Measurements from ENCODE around the gene PPFIBP1. TPM values are rescaled to one million over a fixed set of nuclear protein-coding genes. Genes with fewer than 3 reads are reported as not detected.

PPFIBP1 gene
- total and polyA plus RNA-seq, 9 of the 15 experiments (the other 6 are each of a cell fraction or from before 2014, with no cell fraction given) = 0.46 to 3.5 (median 1.8) TPM

DNA sequence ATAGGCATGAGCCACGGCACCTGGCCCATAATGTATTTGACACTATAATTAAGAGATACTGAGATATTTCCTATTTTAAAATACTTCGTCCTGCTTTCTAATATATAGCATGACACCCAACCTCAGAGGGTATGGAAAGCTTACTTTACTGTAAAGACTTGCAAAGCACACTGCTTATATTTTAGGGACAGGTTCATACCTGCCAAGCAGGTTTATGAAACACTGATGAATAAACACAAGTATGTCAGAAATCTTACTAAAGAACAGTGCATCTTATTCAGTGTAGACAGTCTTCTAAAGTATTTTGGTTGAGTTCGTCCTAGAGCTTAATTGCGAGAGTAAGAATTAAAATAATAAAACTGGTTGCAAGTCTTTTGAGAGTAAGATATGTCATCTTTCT is 65.4 kb downstream of the PPFIBP1 start:
- Histone ChIP-seq H3K36me3 (ENCODE audit: control insufficient read depth, insufficient read depth, low read length) (no peaks in the 10 kb centered on the region), H3K27me3 (ENCODE audit: control insufficient read depth in 2 of 2, insufficient read depth in 2 of 2, low read length in 2 of 2) (peaks cover 0 to under 1% of the 10 kb centered on the region in 2 experiments; a peak in 3 of 5 replicates), H4K20me1 (replicated peaks; ENCODE audit: control insufficient read depth, insufficient read depth, low read length) (no peaks in the 10 kb centered on the region), H3K4me3 (no peak overlapping the region), H3K9ac (ENCODE audit: insufficient read depth in 1 of 2, low read depth in 2 of 2, low read length in 2 of 2) (no peak overlapping the region), H3K9me1 (ENCODE audit: control insufficient read depth, insufficient read depth, low read length) (no peaks in the 10 kb centered on the region), H3K4me2 (ENCODE audit: insufficient read depth, low read length) (no peak overlapping the region), H3K27ac (ENCODE audit: extremely low read depth, low read depth, low read length) (no peak overlapping the region), H3K79me2 (ENCODE audit: control insufficient read depth, insufficient read depth, low read length) (no peaks in the 10 kb centered on the region), H3K9me3 (replicated peaks; ENCODE audit: control insufficient read depth, insufficient read depth, low read depth, low read length) (no peaks in the 10 kb centered on the region), H2AFZ (ENCODE audit: low read depth, low read length) (no peak overlapping the region), H3K4me1 (replicated peaks in 1 of 2; ENCODE audit: control insufficient read depth in 2 of 2, insufficient read depth in 2 of 2, low read length in 2 of 2) (no peaks in the 10 kb centered on the region; a peak in 1 of 5 replicates)
- no peak for DNase-seq (ENCODE audit: extremely low read depth in 1 of 4, low spot score in 3 of 4)
- ATAC-seq = no peak
- ChIA-PET POLR2A (no interaction called here), CTCF (ENCODE audit: low intra/inter-chr PET ratio) (no interaction called here)
- FAIRE-seq = no peak
- no TSS peak for BruUV-seq (replicated peaks)
- 0% methylated on average over 4 of the region's 4 CpGs for WGBS (ENCODE audit: insufficient coverage, low coverage, missing lambda C conversion rate)
- in situ Hi-C loops (cut with MboI) (no loop called here), intact Hi-C loops (cut with micrococcal nuclease) (no loop called here)
- TF ChIP-seq DACH1 (IDR thresholded peaks at IDR 0.05; ENCODE audit: partially characterized antibody) = no peak
- no peak for TF ChIP-seq PURB (CRISPR knock-in tag; IDR thresholded peaks at IDR 0.05; ENCODE audit: low read depth)
- TF ChIP-seq CEBPB (tag; IDR thresholded peaks at IDR 0.05) = no peak
- TF ChIP-seq RBM14 (IDR thresholded peaks at IDR 0.05; ENCODE audit: borderline replicate concordance, insufficient read depth, low read depth, low read length) = no peak
- TF ChIP-seq, protein P1, sequence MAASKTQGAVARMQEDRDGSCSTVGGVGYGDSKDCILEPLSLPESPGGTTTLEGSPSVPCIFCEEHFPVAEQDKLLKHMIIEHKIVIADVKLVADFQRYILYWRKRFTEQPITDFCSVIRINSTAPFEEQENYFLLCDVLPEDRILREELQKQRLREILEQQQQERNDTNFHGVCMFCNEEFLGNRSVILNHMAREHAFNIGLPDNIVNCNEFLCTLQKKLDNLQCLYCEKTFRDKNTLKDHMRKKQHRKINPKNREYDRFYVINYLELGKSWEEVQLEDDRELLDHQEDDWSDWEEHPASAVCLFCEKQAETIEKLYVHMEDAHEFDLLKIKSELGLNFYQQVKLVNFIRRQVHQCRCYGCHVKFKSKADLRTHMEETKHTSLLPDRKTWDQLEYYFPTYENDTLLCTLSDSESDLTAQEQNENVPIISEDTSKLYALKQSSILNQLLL (CRISPR knock-in tag; IDR thresholded peaks at IDR 0.05; ENCODE audit: borderline replicate concordance) = no peak
- no peak for TF ChIP-seq ELF4 (CRISPR knock-in tag; IDR thresholded peaks at IDR 0.05)
- TF ChIP-seq FOSL1 (tag; conservative IDR thresholded peaks at IDR 0.05) = no peak
- TF ChIP-seq RBM17 (IDR thresholded peaks at IDR 0.05; ENCODE audit: borderline replicate concordance, low read depth, low read length) = no peak
- TF ChIP-seq, protein P2, sequence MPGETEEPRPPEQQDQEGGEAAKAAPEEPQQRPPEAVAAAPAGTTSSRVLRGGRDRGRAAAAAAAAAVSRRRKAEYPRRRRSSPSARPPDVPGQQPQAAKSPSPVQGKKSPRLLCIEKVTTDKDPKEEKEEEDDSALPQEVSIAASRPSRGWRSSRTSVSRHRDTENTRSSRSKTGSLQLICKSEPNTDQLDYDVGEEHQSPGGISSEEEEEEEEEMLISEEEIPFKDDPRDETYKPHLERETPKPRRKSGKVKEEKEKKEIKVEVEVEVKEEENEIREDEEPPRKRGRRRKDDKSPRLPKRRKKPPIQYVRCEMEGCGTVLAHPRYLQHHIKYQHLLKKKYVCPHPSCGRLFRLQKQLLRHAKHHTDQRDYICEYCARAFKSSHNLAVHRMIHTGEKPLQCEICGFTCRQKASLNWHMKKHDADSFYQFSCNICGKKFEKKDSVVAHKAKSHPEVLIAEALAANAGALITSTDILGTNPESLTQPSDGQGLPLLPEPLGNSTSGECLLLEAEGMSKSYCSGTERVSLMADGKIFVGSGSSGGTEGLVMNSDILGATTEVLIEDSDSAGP (CRISPR knock-in tag; IDR thresholded peaks at IDR 0.05) = no peak
- no peak for TF ChIP-seq USF2 (CRISPR knock-in tag; IDR thresholded peaks at IDR 0.05)
- no peak for TF ChIP-seq RFX5 (IDR thresholded peaks at IDR 0.05; ENCODE audit: low read depth, low read length)
- TF ChIP-seq, protein P3, sequence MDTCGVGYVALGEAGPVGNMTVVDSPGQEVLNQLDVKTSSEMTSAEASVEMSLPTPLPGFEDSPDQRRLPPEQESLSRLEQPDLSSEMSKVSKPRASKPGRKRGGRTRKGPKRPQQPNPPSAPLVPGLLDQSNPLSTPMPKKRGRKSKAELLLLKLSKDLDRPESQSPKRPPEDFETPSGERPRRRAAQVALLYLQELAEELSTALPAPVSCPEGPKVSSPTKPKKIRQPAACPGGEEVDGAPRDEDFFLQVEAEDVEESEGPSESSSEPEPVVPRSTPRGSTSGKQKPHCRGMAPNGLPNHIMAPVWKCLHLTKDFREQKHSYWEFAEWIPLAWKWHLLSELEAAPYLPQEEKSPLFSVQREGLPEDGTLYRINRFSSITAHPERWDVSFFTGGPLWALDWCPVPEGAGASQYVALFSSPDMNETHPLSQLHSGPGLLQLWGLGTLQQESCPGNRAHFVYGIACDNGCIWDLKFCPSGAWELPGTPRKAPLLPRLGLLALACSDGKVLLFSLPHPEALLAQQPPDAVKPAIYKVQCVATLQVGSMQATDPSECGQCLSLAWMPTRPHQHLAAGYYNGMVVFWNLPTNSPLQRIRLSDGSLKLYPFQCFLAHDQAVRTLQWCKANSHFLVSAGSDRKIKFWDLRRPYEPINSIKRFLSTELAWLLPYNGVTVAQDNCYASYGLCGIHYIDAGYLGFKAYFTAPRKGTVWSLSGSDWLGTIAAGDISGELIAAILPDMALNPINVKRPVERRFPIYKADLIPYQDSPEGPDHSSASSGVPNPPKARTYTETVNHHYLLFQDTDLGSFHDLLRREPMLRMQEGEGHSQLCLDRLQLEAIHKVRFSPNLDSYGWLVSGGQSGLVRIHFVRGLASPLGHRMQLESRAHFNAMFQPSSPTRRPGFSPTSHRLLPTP (IDR thresholded peaks at IDR 0.05; ENCODE audit: borderline replicate concordance, extremely low read depth, insufficient read length) = no peak
- no peak for TF ChIP-seq E2F3 (CRISPR knock-in tag; IDR thresholded peaks at IDR 0.05)
- no peak for TF ChIP-seq ZNF512 (tag; IDR thresholded peaks at IDR 0.05)

Data from K562 (cell line).